T-helper 9 cell (primary cell): ENCODE results near the gene BMP7.
"Not testable (repeated sequence)": the region's sequence is repeated elsewhere in the genome, so short reads cannot be mapped to it uniquely, and the experiment has no call there.

Experiments
- DNase-seq: peaks from one replicate; pipeline ENCODE4 v3.0.0-alpha.2; 2020

The BMP7 gene

GRCh38 chr20:57264908-57265335, 1.5 kb downstream of the BMP7 start:
- DNase-seq, result not testable (repeated sequence)

GRCh38 chr20:57263801-57264792, 2.3 kb downstream of the BMP7 start:
- DNase-seq, result no peak

GRCh38 chr20:57262784-57263609, 3.4 kb downstream of the BMP7 start:
- no peak for DNase-seq

- no peak for DNase-seq
Observed at GRCh38 chr20:57262301-57262700, 4.1 kb downstream of the BMP7 start.

- DNase-seq, result no peak
Observed at GRCh38 chr20:57261457-57262251, 4.8 kb downstream of the BMP7 start.

GRCh38 chr20:57260934-57261333, 5.5 kb downstream of the BMP7 start:
- DNase-seq, result no peak

GRCh38 chr20:57259938-57260921, 6.2 kb downstream of the BMP7 start:
- DNase-seq, result no peak

GRCh38 chr20:57259121-57259937, 7.1 kb downstream of the BMP7 start:
- no peak for DNase-seq

GRCh38 chr20:57257701-57258453, 8.6 kb downstream of the BMP7 start:
- DNase-seq, result no peak

- no peak for DNase-seq
Observed at GRCh38 chr20:57256908-57257307, 9.5 kb downstream of the BMP7 start.

GRCh38 chr20:57256205-57256604, 10.2 kb downstream of the BMP7 start:
- no peak for DNase-seq

GRCh38 chr20:57255183-57255582, 11.3 kb downstream of the BMP7 start:
- no peak for DNase-seq

GRCh38 chr20:57252559-57253162, 13.8 kb downstream of the BMP7 start:
- DNase-seq, result no peak

GRCh38 chr20:57251949-57252348, 14.5 kb downstream of the BMP7 start:
- DNase-seq, result no peak

GRCh38 chr20:57251344-57251743, 15.1 kb downstream of the BMP7 start:
- no peak for DNase-seq

- DNase-seq, result no peak
Observed at GRCh38 chr20:57250607-57251343, 15.7 kb downstream of the BMP7 start.

GRCh38 chr20:57249772-57250171, 16.7 kb downstream of the BMP7 start:
- no peak for DNase-seq

GRCh38 chr20:57249073-57249472, 17.4 kb downstream of the BMP7 start:
- DNase-seq, result no peak
